K562 (cell line): ENCODE measurements around the gene DNAJB7.

Experiments used
- CTCF ChIP-seq, 3 experiments: IDR thresholded peaks in 2 of 3; conservative IDR thresholded peaks in 1 of 3; 2 replicates each; pipeline ENCODE4 v1.5.1; 2011 to 2012; ENCODE audit warnings: low read length in 3 of 3, mild to moderate bottlenecking in 3 of 3, control low read depth in 2 of 3, improper control_type of control experiment in 1 of 3, inconsistent platforms in 1 of 3, low read depth in 1 of 3, mixed read lengths in 1 of 3, moderate library complexity in 1 of 3; ENCODE audit not compliant: insufficient read depth in 2 of 3
- NKRF ChIP-seq: fragments of 450-650 bp; IDR thresholded peaks from 2 replicates; pipeline ENCODE4 v1.6.1; 2016; ENCODE audit warnings: borderline replicate concordance
- NONO ChIP-seq, 2 experiments: fragments of 200-400 bp in 1 of 2; fragments of 450-650 bp in 1 of 2; formaldehyde crosslinking in 1 of 2; IDR thresholded peaks; 2 replicates each; pipeline ENCODE4 v1.6.1; 2017; ENCODE audit warnings: low read depth in 2 of 2, mild to moderate bottlenecking in 2 of 2, moderate library complexity in 2 of 2, low read length in 1 of 2
- SIN3A ChIP-seq, 2 experiments: fragments of 150-350 bp in 1 of 2; IDR thresholded peaks; 2 replicates each; pipeline ENCODE4 v1.6.1; 2011 to 2016; ENCODE audit warnings: borderline replicate concordance in 2 of 2, low read depth in 2 of 2, low read length in 2 of 2, mild to moderate bottlenecking in 2 of 2, moderate library complexity in 2 of 2; ENCODE audit not compliant: control insufficient read depth in 1 of 2
- TFE3 ChIP-seq: fragments of 450-650 bp; formaldehyde crosslinking; IDR thresholded peaks from 2 replicates; pipeline ENCODE4 v1.4.0; 2020; ENCODE audit warnings: mild to moderate bottlenecking, mixed read lengths
- ZBTB43 ChIP-seq: sonication (generic); formaldehyde crosslinking; IDR thresholded peaks from 2 replicates; pipeline ENCODE4 v1.8.0; 2023; ENCODE audit warnings: mild to moderate bottlenecking, missing genetic modification reagents
- ZNF395 ChIP-seq: fragments of 200-800 bp; sonication (Bioruptor generic); IDR thresholded peaks from 2 replicates; pipeline ENCODE4 v1.6.1; 2017; ENCODE audit warnings: missing genetic modification characterization, missing compliant biosample characterization

- TF ChIP-seq TFE3 (CRISPR knock-in tag) (no peak), NKRF (no peak), ZBTB43 (CRISPR knock-in tag) (no peak), CTCF (IDR thresholded peaks at IDR 0.05 in 2 of 3, conservative IDR thresholded peaks at IDR 0.05 in 1 of 3; ENCODE audit: insufficient read depth in 2 of 3, low read depth in 1 of 3, low read length in 3 of 3) (no peak), ZNF395 (CRISPR knock-in tag) (no peak), NONO (IDR thresholded peaks at IDR 0.05; ENCODE audit: low read depth in 2 of 2, low read length in 1 of 2) (no peak), SIN3A (IDR thresholded peaks at IDR 0.05; ENCODE audit: borderline replicate concordance in 2 of 2, control insufficient read depth in 1 of 2, low read depth in 2 of 2, low read length in 2 of 2) (no peak)
Measured at GRCh38 chr22:40875111-40875510, 13.2 kb upstream of the DNAJB7 start.
